Skeletal muscle tissue (tissue), 4 donors: ENCODE results near the gene MED12L. TPM values are rescaled to one million over a fixed set of nuclear protein-coding genes. Genes with fewer than 3 reads are reported as not detected.

Source experiments
- H3K27ac ChIP-seq: one replicate; pipeline ENCODE4 v1.7.0; 2013; ENCODE audit warnings: mild to moderate bottlenecking, low read depth, low read length, inconsistent platforms
- H3K27me3 ChIP-seq, 3 donors: one replicate each; pipeline ENCODE4 v1.7.0; 2013; ENCODE audit warnings: low read length in 3 of 3; ENCODE audit not compliant: control insufficient read depth in 3 of 3, insufficient read depth in 3 of 3
- H3K36me3 ChIP-seq, 3 donors: one replicate each; pipeline ENCODE4 v1.7.0; 2013; ENCODE audit warnings: low read length in 3 of 3; ENCODE audit not compliant: control insufficient read depth in 3 of 3, insufficient read depth in 3 of 3
- H3K4me1 ChIP-seq, 3 donors: one replicate each; pipeline ENCODE4 v1.7.0; 2013; ENCODE audit warnings: low read length in 3 of 3, mild to moderate bottlenecking in 3 of 3; ENCODE audit not compliant: control insufficient read depth in 3 of 3, insufficient read depth in 3 of 3
- H3K4me3 ChIP-seq, 3 donors: one replicate each; pipeline ENCODE4 v1.7.0; 2013; ENCODE audit warnings: low read length in 3 of 3
- H3K9ac ChIP-seq, 3 donors: one replicate each; pipeline ENCODE4 v1.7.0; 2013; ENCODE audit warnings: low read length in 3 of 3, mild to moderate bottlenecking in 3 of 3, moderate library complexity in 2 of 3, low read depth in 1 of 3
- H3K9me3 ChIP-seq, 3 donors: one replicate each; pipeline ENCODE4 v1.7.0; 2013; ENCODE audit warnings: low read length in 3 of 3; ENCODE audit not compliant: control insufficient read depth in 3 of 3
- total RNA-seq: library from RNA; depleted of rRNA; stranded (reverse); fragments of >200 nt; gene quantifications from one replicate; pipeline ENCODE4 v1.2.3, GENCODE V29; 2014
- donor health status: Osteomylitis.

The MED12L gene
- total RNA-seq, 1 donor from 2014 or later: 8.9 TPM

DNA sequence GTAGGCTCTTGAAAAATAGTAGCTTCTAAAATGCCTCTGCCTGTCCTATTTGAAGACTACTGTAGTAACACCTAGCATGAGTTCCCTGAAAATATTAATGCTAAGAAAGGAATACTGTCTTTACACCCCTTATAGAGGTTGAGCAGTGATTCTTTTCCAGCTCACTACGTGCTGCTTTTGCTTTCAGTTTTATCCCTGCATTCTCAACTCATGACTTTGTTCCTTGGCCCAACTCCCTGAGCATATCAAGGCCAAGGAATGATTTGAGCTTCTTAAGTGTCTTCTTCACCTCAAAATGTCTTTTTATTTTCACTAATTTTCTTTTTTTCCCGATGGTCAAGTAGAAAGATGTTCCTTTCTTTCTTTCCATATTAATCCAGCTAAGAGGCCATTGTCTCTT lies 260.4 kb downstream of the MED12L start:
- Histone ChIP-seq H3K36me3 (no peaks in the 10 kb centered on the region), H3K9ac (no peak overlapping the region), H3K4me1 (no peaks in the 10 kb centered on the region), H3K9me3 (no peaks in the 10 kb centered on the region), H3K27ac (peak overlapping the region; percentile 38), H3K27me3 (no peaks in the 10 kb centered on the region), H3K4me3 (peak overlapping the region in 1 of 3 donors; percentile 40)

DNA sequence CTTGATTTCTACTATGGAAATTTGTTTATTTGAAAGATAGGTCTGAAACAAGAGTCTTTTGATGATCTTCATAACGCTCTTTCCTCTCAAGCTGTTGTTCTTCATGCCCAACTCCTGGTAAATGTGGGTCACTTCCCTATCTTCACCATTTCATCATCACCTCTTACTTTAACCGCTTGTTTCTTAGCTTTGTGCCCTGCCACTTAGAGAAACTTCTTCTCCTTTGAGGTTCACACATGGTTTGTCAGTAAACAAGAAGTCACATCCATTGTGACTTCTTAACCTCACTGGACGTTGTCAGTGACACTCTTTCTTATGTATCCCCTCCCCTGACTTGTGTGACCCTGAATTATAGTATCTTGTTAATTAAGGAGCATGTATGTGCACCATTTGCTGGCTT lies 260.8 kb downstream of the MED12L start:
- H3K27ac ChIP-seq: peak overlapping the region; percentile 38
- no peaks in the 10 kb centered on the region for H3K27me3 ChIP-seq
- no peaks in the 10 kb centered on the region for H3K36me3 ChIP-seq
- H3K4me1 ChIP-seq: no peaks in the 10 kb centered on the region
- H3K4me3 ChIP-seq: no peak overlapping the region
- H3K9me3 ChIP-seq: no peaks in the 10 kb centered on the region
- H3K9ac ChIP-seq: no peak overlapping the region

DNA sequence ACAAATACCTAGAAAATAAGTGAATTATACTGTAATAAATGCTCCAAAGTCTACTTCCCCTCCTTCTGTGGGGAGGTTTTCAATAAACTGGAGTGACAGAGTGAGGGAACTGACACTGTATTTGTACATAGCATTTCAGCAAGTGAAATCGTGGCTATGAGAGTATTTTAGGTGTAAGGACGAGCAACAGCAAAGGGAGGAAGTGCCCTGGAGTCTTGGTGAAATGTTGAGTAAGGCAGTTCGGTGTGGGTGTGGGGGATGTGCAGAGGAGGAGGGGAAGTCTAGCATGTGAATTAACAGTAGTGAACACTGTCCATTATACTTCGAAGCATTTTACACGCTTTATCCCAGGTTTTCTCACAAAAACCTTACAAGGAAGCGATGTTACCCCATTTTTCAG lies 262.0 kb downstream of the MED12L start:
- H3K27ac ChIP-seq: no peak overlapping the region
- no peak overlapping the region for H3K4me3 ChIP-seq
- no peaks in the 10 kb centered on the region for H3K4me1 ChIP-seq
- H3K27me3 ChIP-seq: no peaks in the 10 kb centered on the region
- H3K9ac ChIP-seq: no peak overlapping the region
- H3K9me3 ChIP-seq: no peaks in the 10 kb centered on the region
- no peaks in the 10 kb centered on the region for H3K36me3 ChIP-seq

DNA sequence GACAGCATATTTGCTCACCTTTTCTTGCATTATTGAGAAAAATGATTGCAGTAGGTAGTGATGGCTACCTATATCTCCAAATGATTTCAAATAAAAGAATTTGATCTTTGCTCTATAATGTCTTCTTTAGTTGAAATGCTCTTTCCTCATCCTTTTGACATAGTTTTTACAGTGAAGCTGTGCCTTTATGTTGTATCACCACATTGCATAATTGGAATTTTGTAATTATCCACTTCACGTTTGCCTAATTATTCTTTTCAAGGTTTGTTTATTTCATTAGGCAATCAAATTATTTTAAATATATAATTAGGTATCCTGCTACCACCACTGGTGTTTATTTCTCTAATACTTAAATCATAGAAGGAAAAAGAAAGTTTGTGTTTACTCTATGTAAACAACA lies 265.2 kb downstream of the MED12L start:
- no peaks in the 10 kb centered on the region for H3K4me1 ChIP-seq
- no peak overlapping the region for H3K4me3 ChIP-seq
- H3K36me3 ChIP-seq: no peaks in the 10 kb centered on the region
- no peak overlapping the region for H3K9ac ChIP-seq
- H3K27ac ChIP-seq: no peak overlapping the region
- no peaks in the 10 kb centered on the region for H3K27me3 ChIP-seq
- no peaks in the 10 kb centered on the region for H3K9me3 ChIP-seq

DNA sequence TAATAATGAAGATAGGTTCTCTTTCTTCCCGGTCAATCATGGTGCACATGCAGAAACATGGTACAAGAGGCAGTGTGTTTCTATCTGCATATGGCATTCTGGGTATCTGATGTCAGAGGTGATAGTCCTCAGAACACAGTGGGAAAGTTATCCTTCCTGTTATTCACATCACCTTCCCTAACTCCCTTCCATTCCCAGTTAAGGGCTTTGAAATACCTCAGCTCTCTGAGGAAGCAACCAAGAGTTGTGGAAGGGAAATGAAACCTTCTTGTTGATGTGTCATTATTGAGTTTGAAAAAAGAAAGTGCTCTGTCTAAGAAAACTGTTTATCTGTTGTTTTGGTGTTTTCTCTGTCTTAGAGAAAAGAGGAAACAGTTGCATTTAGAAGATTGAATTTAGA lies 265.8 kb downstream of the MED12L start:
- Histone ChIP-seq H3K9me3 (no peaks in the 10 kb centered on the region), H3K27ac (no peak overlapping the region), H3K4me1 (no peaks in the 10 kb centered on the region), H3K4me3 (no peak overlapping the region), H3K36me3 (no peaks in the 10 kb centered on the region), H3K9ac (no peak overlapping the region), H3K27me3 (no peaks in the 10 kb centered on the region)

DNA sequence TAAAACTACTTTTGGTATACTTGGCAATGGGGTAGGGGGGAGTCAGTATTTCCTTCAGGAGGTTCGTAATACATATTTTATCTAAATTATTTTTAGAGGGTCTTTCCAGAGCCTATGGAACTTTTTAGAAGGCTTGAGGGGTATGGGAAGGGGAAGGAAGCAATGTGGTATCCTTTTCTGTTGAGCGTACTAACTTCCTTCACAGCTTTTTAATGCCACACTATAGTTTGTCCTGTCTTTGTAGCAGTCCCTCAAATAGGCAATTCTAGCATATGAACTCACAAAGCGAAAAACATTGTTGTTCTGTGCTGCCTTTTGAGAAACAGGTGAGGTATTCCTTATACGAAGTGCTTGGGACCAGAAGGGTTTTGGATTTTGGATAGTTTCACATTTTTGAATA lies 266.2 kb downstream of the MED12L start:
- no peak overlapping the region for H3K27ac ChIP-seq

DNA sequence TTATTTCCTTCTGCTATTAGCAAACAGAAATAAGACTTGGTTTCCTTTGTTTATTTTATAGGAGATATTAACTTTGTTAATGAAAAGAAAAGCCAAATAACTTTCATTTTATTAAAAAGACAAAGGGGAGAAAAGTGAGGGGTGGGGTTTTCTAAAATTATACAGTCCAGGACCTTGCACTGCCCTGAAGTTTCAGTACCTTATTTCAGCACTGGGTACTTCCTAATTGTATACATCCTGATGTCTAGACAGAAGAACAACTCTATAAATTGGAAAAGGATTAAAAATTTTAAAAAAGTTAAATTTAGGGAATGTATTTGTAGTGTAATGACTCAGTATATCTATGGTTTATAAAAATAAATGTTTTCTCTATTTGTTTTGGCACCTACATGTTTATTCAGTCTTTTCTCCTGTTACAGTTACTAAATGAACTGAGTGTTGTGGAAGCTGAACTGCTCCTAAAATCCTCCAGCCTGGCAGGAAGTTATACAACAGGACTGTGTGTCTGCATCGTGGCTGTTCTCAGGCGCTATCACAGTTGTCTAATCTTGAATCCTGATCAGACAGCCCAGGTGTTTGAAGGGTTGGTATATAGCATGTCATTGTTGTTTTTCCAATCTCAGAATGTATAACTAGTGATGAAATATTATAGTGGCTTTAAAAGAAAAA lies 271.5 kb downstream of the MED12L start:
- Histone ChIP-seq H3K9ac (no peak overlapping the region), H3K36me3 (no peaks in the 10 kb centered on the region), H3K27ac (no peak overlapping the region), H3K4me3 (no peak overlapping the region), H3K9me3 (no peaks in the 10 kb centered on the region), H3K27me3 (no peaks in the 10 kb centered on the region), H3K4me1 (no peaks in the 10 kb centered on the region)

More for the DNA sequence above, 266.2 kb downstream of the MED12L start:
- H3K27me3 ChIP-seq: no peaks in the 10 kb centered on the region
- no peaks in the 10 kb centered on the region for H3K36me3 ChIP-seq
- no peaks in the 10 kb centered on the region for H3K9me3 ChIP-seq
- no peaks in the 10 kb centered on the region for H3K4me1 ChIP-seq
- H3K9ac ChIP-seq: no peak overlapping the region
- no peak overlapping the region for H3K4me3 ChIP-seq

DNA sequence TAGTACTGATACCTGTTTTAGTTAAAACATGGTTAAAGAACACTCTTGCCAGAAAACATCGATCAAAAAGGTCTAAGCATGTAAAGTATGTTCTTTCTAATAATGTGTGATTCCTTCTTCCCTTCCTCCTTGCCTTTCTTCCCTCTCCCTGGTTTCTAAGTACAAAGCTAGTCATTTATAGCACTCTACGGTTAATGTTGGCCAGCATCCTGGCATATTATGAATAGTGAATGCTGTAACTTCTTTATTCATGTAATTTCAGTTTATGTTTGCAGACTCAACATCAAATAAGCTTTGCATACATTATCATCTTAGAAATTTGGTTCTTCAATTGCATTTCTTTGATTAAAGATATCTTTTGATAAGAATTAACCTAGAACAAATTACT lies 272.0 kb downstream of the MED12L start:
- Histone ChIP-seq H3K27ac (no peak overlapping the region), H3K9ac (no peak overlapping the region), H3K9me3 (no peaks in the 10 kb centered on the region), H3K36me3 (no peaks in the 10 kb centered on the region), H3K4me1 (no peaks in the 10 kb centered on the region), H3K27me3 (no peaks in the 10 kb centered on the region), H3K4me3 (no peak overlapping the region)

DNA sequence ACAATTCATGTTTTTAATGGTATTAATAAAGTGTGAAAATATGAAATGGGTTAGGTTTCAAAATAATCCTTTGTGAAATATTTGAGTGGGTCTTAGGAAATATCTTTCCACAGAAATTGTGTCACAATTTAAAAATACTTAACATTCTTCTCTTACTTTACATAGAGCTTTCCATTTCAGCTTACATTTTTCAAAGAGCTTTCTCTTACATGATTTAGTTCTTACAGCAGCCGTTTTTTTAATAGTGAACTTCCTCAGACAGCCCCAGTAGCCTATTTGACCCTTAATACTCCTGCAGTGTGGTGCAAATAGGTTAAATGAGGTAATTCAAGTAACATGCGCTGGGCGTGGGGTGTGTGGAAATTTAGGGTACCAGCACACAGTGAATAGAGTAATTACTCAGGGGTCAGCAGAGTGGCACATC lies 277.3 kb downstream of the MED12L start:
- no peaks in the 10 kb centered on the region for H3K4me1 ChIP-seq
- H3K9ac ChIP-seq: no peak overlapping the region
- H3K9me3 ChIP-seq: no peaks in the 10 kb centered on the region
- no peak overlapping the region for H3K4me3 ChIP-seq
- H3K27ac ChIP-seq: no peak overlapping the region
- no peaks in the 10 kb centered on the region for H3K27me3 ChIP-seq
- H3K36me3 ChIP-seq: no peaks in the 10 kb centered on the region

DNA sequence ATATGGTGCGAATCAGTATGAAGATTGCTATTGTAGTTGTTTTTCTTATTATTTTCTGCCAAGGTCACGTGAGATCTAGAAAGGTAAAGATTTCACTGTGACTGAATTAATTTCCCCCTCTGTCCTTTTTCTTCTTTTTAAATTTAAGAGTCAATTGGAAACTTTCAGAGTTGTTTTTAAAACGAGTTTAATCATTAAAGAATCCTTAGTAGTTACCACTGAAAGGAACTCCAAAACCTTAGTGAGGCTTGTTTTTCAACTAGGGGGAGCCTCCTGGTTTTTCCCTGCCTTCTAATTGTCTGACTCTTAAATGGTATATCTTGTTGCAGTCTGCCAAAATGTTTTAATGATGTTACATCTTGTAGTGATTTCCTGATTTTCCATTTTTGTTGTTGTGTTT lies 281.5 kb downstream of the MED12L start:
- H3K27me3 ChIP-seq: no peaks in the 10 kb centered on the region
- no peak overlapping the region for H3K9ac ChIP-seq
- no peak overlapping the region for H3K27ac ChIP-seq
- no peaks in the 10 kb centered on the region for H3K9me3 ChIP-seq
- H3K4me1 ChIP-seq: no peaks in the 10 kb centered on the region
- no peak overlapping the region for H3K4me3 ChIP-seq
- H3K36me3 ChIP-seq: no peaks in the 10 kb centered on the region
